ENCODE measurements around the gene GRIK5. TPM values are rescaled to one million over a fixed set of nuclear protein-coding genes. Genes with fewer than 3 reads are reported as not detected.

Gene GRIK5
- total RNA-seq, 1 donor from 2014 or later = 15.5 TPM

DNA sequence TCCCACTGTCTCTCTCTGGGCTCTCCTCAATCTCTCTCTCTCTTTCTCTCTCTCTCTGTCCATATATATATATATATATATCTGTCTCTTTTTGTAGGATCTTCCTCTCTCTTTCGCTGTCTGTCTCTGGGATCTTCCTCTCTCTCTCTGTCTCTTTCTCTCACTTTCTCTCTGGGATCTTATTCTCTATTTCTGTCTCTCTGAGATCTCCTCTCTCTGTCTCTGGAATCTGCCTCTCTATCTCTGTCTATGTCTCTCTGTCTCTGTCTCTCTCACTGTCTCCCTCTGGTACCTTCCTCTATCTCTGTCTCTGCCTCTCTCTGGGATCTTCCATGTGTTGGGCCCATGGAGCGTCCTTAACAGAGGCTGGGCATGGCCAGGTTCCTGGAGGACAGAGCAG, 79.4 kb downstream of the GRIK5 start:
- DNase-seq (ENCODE audit: low spot score in 2 of 2) = no peak
- no peak for TF ChIP-seq CTCF (IDR thresholded peaks at IDR 0.05)
- Histone ChIP-seq H3K27ac (no peak overlapping the region), H3K9me3 (no peaks in the 10 kb centered on the region), H3K4me3 (no peak overlapping the region), H3K27me3 (peaks cover 12% of the 10 kb centered on the region), H3K4me1 (peaks cover 0 to 6% of the 10 kb centered on the region in 2 donors), H3K36me3 (no peaks in the 10 kb centered on the region)
- intact Hi-C loops (cut with DNase I) = no loop called here

DNA sequence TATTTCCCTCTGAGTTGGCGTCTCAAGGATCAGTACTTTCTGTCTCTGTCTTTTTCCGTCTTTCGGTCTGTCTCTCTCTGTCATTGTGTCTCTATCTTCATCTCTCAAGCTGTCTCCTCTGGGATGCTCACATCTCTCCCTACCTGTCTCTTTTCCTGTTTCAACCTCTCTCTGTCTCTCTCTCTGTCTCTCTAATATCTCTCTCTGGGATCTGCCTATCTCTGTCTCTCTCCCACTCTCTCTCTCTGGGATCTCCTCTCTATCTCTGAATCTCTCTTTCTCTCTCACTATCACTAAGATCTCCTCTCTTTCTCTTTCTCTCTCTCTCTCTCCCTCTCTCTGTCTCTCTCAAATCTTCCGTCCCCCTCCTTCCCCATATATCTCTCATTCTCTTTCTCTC, 80.0 kb downstream of the GRIK5 start:
- intact Hi-C loops (cut with DNase I) = no loop called here
- Histone ChIP-seq H3K27ac (no peak overlapping the region), H3K4me1 (peaks cover 0 to 6% of the 10 kb centered on the region in 2 donors), H3K27me3 (peaks cover 12% of the 10 kb centered on the region), H3K4me3 (no peak overlapping the region), H3K36me3 (no peaks in the 10 kb centered on the region), H3K9me3 (no peaks in the 10 kb centered on the region)
- TF ChIP-seq CTCF (IDR thresholded peaks at IDR 0.05) = no peak
- DNase-seq (ENCODE audit: low spot score in 2 of 2) = no peak

- intact Hi-C loops (cut with DNase I) = no loop called here
- DNase-seq (ENCODE audit: low spot score in 2 of 2) = no peak
- Histone ChIP-seq H3K36me3 (no peaks in the 10 kb centered on the region), H3K27ac (no peak overlapping the region), H3K4me1 (peaks cover 0 to 3% of the 10 kb centered on the region in 2 donors), H3K9me3 (no peaks in the 10 kb centered on the region), H3K4me3 (no peak overlapping the region), H3K27me3 (peaks cover 3% of the 10 kb centered on the region)
- no peak for TF ChIP-seq CTCF (IDR thresholded peaks at IDR 0.05)
Observed at GRCh38 chr19:41988947-41989346, 81.1 kb downstream of the GRIK5 start.

DNA sequence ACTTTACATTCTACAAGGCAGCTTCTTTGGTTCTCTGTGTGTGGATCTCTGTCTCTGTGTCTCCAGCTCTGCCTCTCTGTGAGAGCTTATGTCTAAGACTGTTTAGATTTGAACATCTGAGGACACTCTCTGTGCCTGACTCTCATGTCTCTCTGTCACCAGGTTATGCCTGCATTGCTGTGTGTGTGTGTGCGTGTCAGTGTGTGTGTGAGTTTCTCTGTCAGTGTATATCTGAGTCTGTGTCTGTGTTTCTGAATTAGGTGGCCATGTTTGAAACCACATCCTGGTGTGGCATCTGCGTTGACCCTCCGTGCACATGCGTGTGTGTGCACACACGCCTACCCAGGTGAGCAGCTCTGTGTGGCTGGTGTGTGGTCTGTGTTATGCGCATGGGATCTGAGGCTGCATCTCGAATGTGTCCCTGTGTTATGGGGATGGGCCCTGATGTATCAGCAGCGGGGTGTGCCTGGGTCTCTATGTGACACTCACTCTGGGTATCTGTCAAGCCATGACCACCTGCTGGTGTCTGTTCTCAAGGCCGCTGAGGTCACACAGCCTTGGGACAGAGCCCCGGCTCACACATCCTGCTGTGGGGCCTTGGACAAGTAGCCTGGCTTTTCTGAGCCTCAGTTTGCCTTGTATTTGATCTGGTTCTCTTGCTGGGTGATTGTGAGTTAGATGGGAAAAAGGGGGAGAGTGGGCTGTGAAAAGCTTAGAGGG, 82.7 kb downstream of the GRIK5 start:
- Histone ChIP-seq H3K27ac (no peak overlapping the region), H3K4me1 (no peaks in the 10 kb centered on the region), H3K27me3 (no peaks in the 10 kb centered on the region), H3K9me3 (no peaks in the 10 kb centered on the region), H3K4me3 (no peak overlapping the region), H3K36me3 (no peaks in the 10 kb centered on the region)
- intact Hi-C loops (cut with DNase I) = no loop called here
- TF ChIP-seq CTCF (IDR thresholded peaks at IDR 0.05) = no peak
- DNase-seq (ENCODE audit: low spot score in 2 of 2) = no peak

GRCh38 chr19:41984961-41985360, 85.0 kb downstream of the GRIK5 start:
- no peaks in the 10 kb centered on the region for H3K9me3 ChIP-seq
- intact Hi-C loops (cut with DNase I) = no loop called here
- TF ChIP-seq CTCF (IDR thresholded peaks at IDR 0.05) = no peak

DNA sequence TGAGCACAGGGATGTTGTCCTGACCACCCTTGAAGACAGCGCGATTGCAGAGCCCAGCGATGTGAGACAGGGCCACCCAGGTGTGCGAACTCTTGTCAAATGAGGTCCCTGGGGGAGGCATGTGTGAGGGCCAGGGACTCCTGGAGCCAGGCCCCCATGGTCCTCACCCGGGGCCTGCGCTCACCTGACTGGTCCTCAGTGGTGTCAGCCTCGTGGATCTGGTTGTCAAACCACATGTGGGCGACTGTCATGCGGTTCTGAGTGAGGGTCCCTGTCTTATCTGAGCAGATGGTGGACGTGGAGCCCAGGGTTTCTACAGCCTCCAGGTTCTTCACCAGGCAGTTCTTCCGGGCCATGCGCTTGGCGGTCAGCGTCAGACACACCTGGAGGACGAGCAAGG, 88.3 kb downstream of the GRIK5 start:
- H3K9me3 ChIP-seq = no peaks in the 10 kb centered on the region
- intact Hi-C loops (cut with DNase I) = no loop called here
- no peak for DNase-seq (ENCODE audit: low spot score in 2 of 2)
- H3K27me3 ChIP-seq = no peaks in the 10 kb centered on the region
- no peak overlapping the region for H3K27ac ChIP-seq
- no peaks in the 10 kb centered on the region for H3K36me3 ChIP-seq
- no peaks in the 10 kb centered on the region for H3K4me1 ChIP-seq
- TF ChIP-seq CTCF (IDR thresholded peaks at IDR 0.05) = no peak
- no peak overlapping the region for H3K4me3 ChIP-seq

More at GRCh38 chr19:41984961-41985360, 85.0 kb downstream of the GRIK5 start:
- no peak overlapping the region for H3K4me3 ChIP-seq
- DNase-seq (ENCODE audit: low spot score in 2 of 2) = no peak
- H3K36me3 ChIP-seq = no peaks in the 10 kb centered on the region
- H3K4me1 ChIP-seq = no peaks in the 10 kb centered on the region
- no peaks in the 10 kb centered on the region for H3K27me3 ChIP-seq
- no peak overlapping the region for H3K27ac ChIP-seq

All from ascending aorta (tissue), 2 donors.